ENCODE data around the gene AFMID.

DNA sequence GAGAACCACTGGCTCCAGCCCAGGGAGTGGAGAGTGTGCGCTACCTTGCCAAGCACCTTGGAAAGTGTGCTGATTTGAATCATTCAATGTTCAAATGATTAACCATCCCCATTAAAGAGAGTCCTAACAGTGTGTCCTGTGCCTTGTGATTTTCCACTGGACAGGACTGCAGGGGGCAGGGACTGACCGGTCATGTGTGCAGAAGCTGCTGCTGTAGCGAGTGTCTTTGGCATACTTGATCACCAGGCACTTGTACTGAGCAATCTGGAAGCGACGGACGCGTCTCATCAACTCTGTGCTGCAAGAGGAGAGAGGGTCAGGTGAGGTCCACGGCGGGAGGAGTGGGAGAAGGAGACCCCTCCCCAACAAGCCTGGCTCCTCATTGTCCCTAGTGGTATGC is 2.3 kb upstream of the AFMID start:
- TF ChIP-seq POLR2AphosphoS5 (IDR thresholded peaks at IDR 0.05) (no peak), CTCF (IDR thresholded peaks at IDR 0.05) (no peak)
